H9 (cell line): ENCODE measurements around the gene SLC35F3. TPM values are rescaled to one million over a fixed set of nuclear protein-coding genes. Genes with fewer than 3 reads are reported as not detected.

Source experiments
- DNase-seq: peaks from one replicate; pipeline ENCODE4 v3.0.0-alpha.2; 2017
- H2AFZ ChIP-seq: one replicate; pipeline ENCODE4 v1.6.1; 2013; ENCODE audit warnings: mild to moderate bottlenecking, low read length, control low read depth, moderate library complexity
- H2AK5ac ChIP-seq: 2 replicates; pipeline ENCODE4 v1.6.1; 2013; ENCODE audit warnings: low read length, control low read depth, mixed read lengths; ENCODE audit not compliant: insufficient read length
- H2BK120ac ChIP-seq: one replicate; pipeline ENCODE4 v1.6.1; 2013; ENCODE audit warnings: low read depth, mild to moderate bottlenecking, low read length, control low read depth, inconsistent platforms; ENCODE audit not compliant: poor library complexity, severe bottlenecking
- H2BK12ac ChIP-seq: 2 replicates; pipeline ENCODE4 v1.6.1; 2013; ENCODE audit warnings: low read length, control low read depth, mixed read lengths, low read depth; ENCODE audit not compliant: insufficient read length
- H2BK15ac ChIP-seq: 2 replicates; pipeline ENCODE4 v1.6.1; 2013; ENCODE audit warnings: low read depth, low read length, control low read depth
- H2BK20ac ChIP-seq: one replicate; pipeline ENCODE4 v1.6.1; 2013; ENCODE audit warnings: low read depth, mild to moderate bottlenecking, low read length, control low read depth, inconsistent platforms; ENCODE audit not compliant: poor library complexity, severe bottlenecking
- H2BK5ac ChIP-seq: 2 replicates; pipeline ENCODE4 v1.6.1; 2013; ENCODE audit warnings: low read length, control low read depth, mixed read lengths; ENCODE audit not compliant: insufficient read length
- H3K14ac ChIP-seq: 2 replicates; pipeline ENCODE4 v1.6.1; 2013; ENCODE audit warnings: low read length, control low read depth; ENCODE audit not compliant: insufficient read depth
- H3K18ac ChIP-seq: 2 replicates; pipeline ENCODE4 v1.6.1; 2013; ENCODE audit warnings: low read depth, mild to moderate bottlenecking, mixed read lengths, low read length, control low read depth; ENCODE audit not compliant: insufficient read length
- H3K23ac ChIP-seq: 2 replicates; pipeline ENCODE4 v1.6.1; 2013; ENCODE audit warnings: low read length, control low read depth, mixed read lengths, low read depth; ENCODE audit not compliant: insufficient read length
- H3K23me2 ChIP-seq: 2 replicates; pipeline ENCODE4 v1.6.1; 2013; ENCODE audit warnings: low read depth, mild to moderate bottlenecking, mixed read lengths, low read length, control low read depth; ENCODE audit not compliant: insufficient read length, poor library complexity, severe bottlenecking
- H3K27ac ChIP-seq: 2 replicates; pipeline ENCODE4 v1.5.1; 2013; ENCODE audit warnings: low read length, control low read depth, mixed read lengths, low read depth; ENCODE audit not compliant: insufficient read length
- H3K27me3 ChIP-seq: 2 replicates; pipeline ENCODE4 v1.6.1; 2013; ENCODE audit warnings: low read length, control low read depth, inconsistent platforms; ENCODE audit not compliant: insufficient read depth
- H3K4ac ChIP-seq: 2 replicates; pipeline ENCODE4 v1.6.1; 2013; ENCODE audit warnings: low read depth, mild to moderate bottlenecking, control low read depth, inconsistent platforms, low read length, moderate library complexity
- H3K4me1 ChIP-seq: 2 replicates; pipeline ENCODE4 v1.6.1; 2013; ENCODE audit warnings: low read length, control low read depth, inconsistent platforms; ENCODE audit not compliant: insufficient read depth
- H3K4me2 ChIP-seq: 2 replicates; pipeline ENCODE4 v1.6.1; 2013; ENCODE audit warnings: low read length, control low read depth, mixed read lengths; ENCODE audit not compliant: insufficient read length, insufficient read depth
- H3K56ac ChIP-seq: 2 replicates; pipeline ENCODE4 v1.6.1; 2013; ENCODE audit warnings: low read depth, mild to moderate bottlenecking, mixed read lengths, low read length, control low read depth; ENCODE audit not compliant: insufficient read length
- H3K79me1 ChIP-seq: 2 replicates; pipeline ENCODE4 v1.6.1; 2013; ENCODE audit warnings: low read depth, mild to moderate bottlenecking, moderate library complexity, low read length, control low read depth, inconsistent platforms; ENCODE audit not compliant: insufficient read depth, poor library complexity, severe bottlenecking
- H3K79me2 ChIP-seq: 2 replicates; pipeline ENCODE4 v1.6.1; 2013; ENCODE audit warnings: low read length, control low read depth, inconsistent platforms; ENCODE audit not compliant: insufficient read depth
- H3K9ac ChIP-seq: 2 replicates; pipeline ENCODE4 v1.6.1; 2013; ENCODE audit warnings: low read length, control low read depth, mixed read lengths; ENCODE audit not compliant: insufficient read length; ENCODE audit errors: extremely low read depth
- H3K9me3 ChIP-seq: one replicate; pipeline ENCODE4 v1.6.1; 2013; ENCODE audit warnings: low read depth, low read length, inconsistent platforms; ENCODE audit not compliant: control insufficient read depth
- H3T11ph ChIP-seq: one replicate; pipeline ENCODE4 v1.6.1; 2013; ENCODE audit warnings: mild to moderate bottlenecking, low read length, control low read depth, inconsistent platforms
- H4K20me1 ChIP-seq: one replicate; pipeline ENCODE4 v1.6.1; 2013; ENCODE audit not compliant: control insufficient read depth, insufficient read length, insufficient read depth
- H4K5ac ChIP-seq: 2 replicates; pipeline ENCODE4 v1.6.1; 2013; ENCODE audit warnings: low read depth, mild to moderate bottlenecking, mixed read lengths, low read length, control low read depth; ENCODE audit not compliant: insufficient read length
- H4K8ac ChIP-seq: replicated peaks from 2 replicates; pipeline ENCODE4 v1.6.1; 2013; ENCODE audit warnings: low read length, control low read depth, mixed read lengths, low read depth; ENCODE audit not compliant: insufficient read length
- H4K91ac ChIP-seq: 2 replicates; pipeline ENCODE4 v1.6.1; 2013; ENCODE audit warnings: low read depth, mild to moderate bottlenecking, moderate library complexity, mixed read lengths, low read length, control low read depth; ENCODE audit not compliant: insufficient read length
- H3K27ac Mint-ChIP-seq, 3 experiments: 2 replicates in 2 of 3; 3 replicates in 1 of 3; pipeline ENCODE4 v1.8.0; 2020 to 2021; ENCODE audit warnings: mixed read lengths in 3 of 3, mild to moderate bottlenecking in 1 of 3, moderate library complexity in 1 of 3
- H3K27me3 Mint-ChIP-seq: 2 replicates; pipeline ENCODE4 v1.8.0; 2021; ENCODE audit warnings: low read depth, mild to moderate bottlenecking, moderate library complexity, mixed read lengths
- H3K36me3 Mint-ChIP-seq, 3 experiments: 2 replicates in 2 of 3; 3 replicates in 1 of 3; pipeline ENCODE4 v1.8.0; 2020 to 2021; ENCODE audit warnings: low read depth in 3 of 3, mixed read lengths in 3 of 3; ENCODE audit not compliant: insufficient read depth in 1 of 3
- H3K4me1 Mint-ChIP-seq, 2 experiments: 2 replicates each; pipeline ENCODE4 v1.8.0; 2020; ENCODE audit warnings: mixed read lengths in 2 of 2
- H3K4me3 Mint-ChIP-seq, 2 experiments: 2 replicates in 1 of 2; 3 replicates in 1 of 2; pipeline ENCODE4 v1.8.0; 2020 to 2021; ENCODE audit warnings: mild to moderate bottlenecking in 2 of 2, mixed read lengths in 2 of 2, moderate library complexity in 1 of 2
- H3K9me3 Mint-ChIP-seq, 2 experiments: 2 replicates in 1 of 2; 3 replicates in 1 of 2; pipeline ENCODE4 v1.8.0; 2020; ENCODE audit warnings: mild to moderate bottlenecking in 2 of 2, mixed read lengths in 2 of 2, moderate library complexity in 1 of 2
- WGBS: extraction: QIAGEN DNeasy Blood & Tissue Kit; methylation state at CpG from one replicate; pipeline ENCODE4 v1.1.7; 2013; ENCODE audit warnings: missing lambda C conversion rate, low lambda C conversion rate, mixed read lengths; ENCODE audit not compliant: insufficient read length; ENCODE audit errors: extremely low coverage; 5-methylcytosine and 5-hydroxymethylcytosine counted together
- total RNA-seq: library from RNA; stranded (reverse); gene quantifications from 2 replicates; pipeline ENCODE4 v1.2.1, GENCODE V29; 2021
- TF ChIP-seq, protein P1 (sequence below): fragments of 200-600 bp; sonication (generic); conservative IDR thresholded peaks from 3 replicates; pipeline ENCODE4 v1.8.0; 2021; ENCODE audit warnings: antibody characterized with exemption, mild to moderate bottlenecking

Gene SLC35F3
- total RNA-seq, 1 experiment from 2014 or later = 0.81 TPM

GRCh38 chr1:234093741-234094140, 189.3 kb downstream of the SLC35F3 start:
- no peak for DNase-seq
- 0 out of 2 replicates have a peak, but pooled peaks cover 2% of the 10 kb centered on the region for H3K27me3 Mint-ChIP-seq
- H3K79me2 ChIP-seq = no peaks in the 10 kb centered on the region
- H3K36me3 Mint-ChIP-seq = no peaks in the 10 kb centered on the region
- no peaks in the 10 kb centered on the region for H4K20me1 ChIP-seq
- no peak overlapping the region for H3T11ph ChIP-seq
- H3K4me1 ChIP-seq = no peaks in the 10 kb centered on the region
- H2BK20ac ChIP-seq = no peak overlapping the region
- H3K4ac ChIP-seq = no peak overlapping the region
- H4K8ac ChIP-seq = no peak overlapping the region
- H2AFZ ChIP-seq = no peak overlapping the region
- H3K79me1 ChIP-seq = no peaks in the 10 kb centered on the region
- peaks cover 0 to 4% of the 10 kb centered on the region in 2 experiments; a peak in 1 of 4 replicates for H3K4me1 Mint-ChIP-seq
- no peak overlapping the region for H2BK120ac ChIP-seq
- no peak overlapping the region for H3K27ac ChIP-seq
- H2BK12ac ChIP-seq = no peak overlapping the region
- no peaks in the 10 kb centered on the region for H3K9me3 ChIP-seq
- no peak overlapping the region for H3K56ac ChIP-seq
- H3K4me2 ChIP-seq = no peak overlapping the region
- no peak overlapping the region for H3K18ac ChIP-seq
- H3K23me2 ChIP-seq = no peaks in the 10 kb centered on the region
- no peaks in the 10 kb centered on the region for H3K27me3 ChIP-seq
- WGBS = no CpG with 5 or more reads among the region's 5 CpGs
- no peak overlapping the region for H3K9ac ChIP-seq
- H3K23ac ChIP-seq = no peak overlapping the region
- TF ChIP-seq, protein P1, sequence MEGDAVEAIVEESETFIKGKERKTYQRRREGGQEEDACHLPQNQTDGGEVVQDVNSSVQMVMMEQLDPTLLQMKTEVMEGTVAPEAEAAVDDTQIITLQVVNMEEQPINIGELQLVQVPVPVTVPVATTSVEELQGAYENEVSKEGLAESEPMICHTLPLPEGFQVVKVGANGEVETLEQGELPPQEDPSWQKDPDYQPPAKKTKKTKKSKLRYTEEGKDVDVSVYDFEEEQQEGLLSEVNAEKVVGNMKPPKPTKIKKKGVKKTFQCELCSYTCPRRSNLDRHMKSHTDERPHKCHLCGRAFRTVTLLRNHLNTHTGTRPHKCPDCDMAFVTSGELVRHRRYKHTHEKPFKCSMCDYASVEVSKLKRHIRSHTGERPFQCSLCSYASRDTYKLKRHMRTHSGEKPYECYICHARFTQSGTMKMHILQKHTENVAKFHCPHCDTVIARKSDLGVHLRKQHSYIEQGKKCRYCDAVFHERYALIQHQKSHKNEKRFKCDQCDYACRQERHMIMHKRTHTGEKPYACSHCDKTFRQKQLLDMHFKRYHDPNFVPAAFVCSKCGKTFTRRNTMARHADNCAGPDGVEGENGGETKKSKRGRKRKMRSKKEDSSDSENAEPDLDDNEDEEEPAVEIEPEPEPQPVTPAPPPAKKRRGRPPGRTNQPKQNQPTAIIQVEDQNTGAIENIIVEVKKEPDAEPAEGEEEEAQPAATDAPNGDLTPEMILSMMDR = no peak
- no peak overlapping the region for H2BK15ac ChIP-seq
- no peak overlapping the region for H3K27ac Mint-ChIP-seq
- no peaks in the 10 kb centered on the region for H3K9me3 Mint-ChIP-seq
- H4K91ac ChIP-seq = no peak overlapping the region
- no peak overlapping the region for H3K4me3 Mint-ChIP-seq
- H2AK5ac ChIP-seq = no peak overlapping the region
- H4K5ac ChIP-seq = no peak overlapping the region
- H3K14ac ChIP-seq = no peak overlapping the region
- H2BK5ac ChIP-seq = no peak overlapping the region
